Myocyte (in vitro differentiated cells): ENCODE data around the gene RMND5B. TPM values are rescaled to one million over a fixed set of nuclear protein-coding genes. Genes with fewer than 3 reads are reported as not detected.

Experiments used
- DNase-seq: peaks from one replicate; pipeline ENCODE4 v3.0.0-alpha.2; 2012; ENCODE audit warnings: low read depth
- total RNA-seq: library from RNA; depleted of rRNA; stranded (reverse); fragments of >200 nt; gene quantifications from 2 replicates; pipeline ENCODE4 v1.2.3, GENCODE V29; 2014

The RMND5B gene
- total RNA-seq, 1 donor from 2014 or later = 33.2 TPM

DNA sequence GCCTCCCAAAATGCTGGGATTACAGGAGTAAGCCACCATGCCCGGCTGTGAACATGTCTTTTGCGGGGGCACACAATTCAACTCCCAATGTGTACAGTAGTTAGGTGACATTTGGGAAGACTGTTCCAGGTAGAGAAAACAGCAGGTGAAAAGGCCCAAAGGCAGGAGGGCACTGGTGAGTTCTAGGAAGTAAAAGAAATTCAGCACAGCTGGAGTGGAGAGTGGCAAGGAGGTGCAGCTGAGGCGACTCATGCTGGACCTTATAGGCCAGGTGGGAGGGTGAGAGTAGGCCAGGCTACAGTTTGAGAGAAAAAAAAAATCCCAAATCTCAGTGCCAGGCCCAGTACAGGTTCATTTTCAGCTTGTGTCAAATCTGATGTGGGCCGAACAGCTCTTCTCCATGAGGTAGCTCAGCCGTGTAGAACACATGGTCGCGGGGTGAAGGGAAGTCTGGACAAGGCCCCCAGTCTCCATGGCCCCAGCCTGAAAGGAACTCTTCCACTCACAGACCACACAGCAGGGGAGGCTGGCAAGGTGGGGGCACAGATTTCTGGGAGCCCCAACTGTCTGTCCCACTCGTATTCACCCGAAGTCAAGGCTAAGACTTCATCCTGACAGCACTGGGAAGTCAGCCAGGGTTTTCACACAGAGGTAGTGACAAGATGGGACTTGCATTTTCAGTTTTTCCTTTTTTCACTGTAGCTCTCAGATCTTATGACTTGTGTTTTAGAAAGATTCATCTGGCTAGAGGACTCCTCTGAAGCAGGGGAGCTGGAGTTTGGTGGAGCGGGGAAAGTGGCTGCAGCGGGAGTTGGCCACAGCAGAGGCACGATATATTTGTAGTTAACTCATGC lies 69.0 kb downstream of the RMND5B start:
- DNase-seq = no peak

Other genes with a start within 250 kb of the RMND5B start
- not detected in 2 replicates for gene PROP1, start 134.8 kb upstream of the RMND5B start, total RNA-seq
- 4.8 and 12.5 TPM in 2 replicates for gene N4BP3, start 17.5 kb upstream of the RMND5B start, total RNA-seq
- gene NHP2, start 22.9 kb downstream of the RMND5B start, total RNA-seq = 213 and 306 TPM in 2 replicates
- not detected in 2 replicates for gene GMCL2, start 56.4 kb downstream of the RMND5B start, total RNA-seq
- gene HNRNPAB, start 73.5 kb downstream of the RMND5B start, total RNA-seq = 73.5 and 88.0 TPM in 2 replicates
- gene PHYKPL, start 101.8 kb downstream of the RMND5B start, total RNA-seq = 22.8 and 26.4 TPM in 2 replicates